ENCODE results near the gene SIAH2.

SIAH2 gene

DNA sequence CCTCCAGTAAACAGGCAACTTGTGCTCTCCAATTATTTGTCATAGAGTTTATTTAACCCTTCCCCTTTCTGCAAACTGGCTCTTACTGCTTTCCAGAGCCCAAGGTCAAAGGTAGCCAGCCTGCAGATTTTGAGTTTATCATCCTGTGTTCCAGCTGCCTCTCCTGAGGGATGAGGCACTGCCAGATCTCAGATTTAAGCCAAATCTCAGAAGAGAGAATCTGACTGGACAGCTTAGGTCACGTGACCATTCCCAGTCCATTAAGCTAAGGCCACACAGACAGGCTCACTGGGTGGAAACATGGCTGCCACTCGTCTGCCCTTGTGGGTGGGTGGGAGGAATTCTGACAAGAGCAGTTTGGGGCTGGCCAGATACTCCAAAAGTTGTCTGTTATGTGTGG, 8.6 kb upstream of the SIAH2 start:
- Histone ChIP-seq H3K4me1 (ENCODE audit: control insufficient read depth, insufficient read depth, low read length) (peaks cover 9% of the 10 kb centered on the region), H3K9me3 (ENCODE audit: control insufficient read depth, low read length) (no peaks in the 10 kb centered on the region), H3K36me3 (ENCODE audit: control insufficient read depth, insufficient read depth, low read length, severe bottlenecking) (no peaks in the 10 kb centered on the region), H3K4me3 (ENCODE audit: low read length) (no peak overlapping the region), H3K9ac (ENCODE audit: low read length) (no peak overlapping the region), H3K27me3 (replicated peaks; ENCODE audit: control insufficient read depth, insufficient read depth, low read length) (no peaks in the 10 kb centered on the region)
- DNase-seq (ENCODE audit: low read depth) = no peak

DNA sequence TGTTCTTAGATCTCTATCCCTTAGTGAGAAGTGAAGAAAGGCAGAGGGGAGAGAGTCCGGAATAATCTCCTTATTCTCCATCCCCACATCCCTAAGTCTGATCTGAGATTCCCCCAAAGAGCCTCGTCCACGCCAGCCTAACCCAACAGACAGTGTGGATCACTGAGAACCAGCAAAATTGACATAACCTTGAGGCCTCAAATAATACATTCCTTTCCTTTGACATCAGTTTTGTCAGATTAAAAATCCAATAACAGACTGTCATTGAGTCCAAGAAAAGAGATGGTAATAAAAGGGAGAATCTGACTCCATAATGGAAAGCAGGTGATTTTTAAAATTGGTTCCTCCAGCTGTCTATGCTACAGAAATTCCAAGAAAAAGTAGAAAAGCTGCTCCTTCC, 7.7 kb upstream of the SIAH2 start:
- Histone ChIP-seq H3K36me3 (ENCODE audit: control insufficient read depth, insufficient read depth, low read length, severe bottlenecking) (no peaks in the 10 kb centered on the region), H3K9me3 (ENCODE audit: control insufficient read depth, low read length) (no peaks in the 10 kb centered on the region)

DNA sequence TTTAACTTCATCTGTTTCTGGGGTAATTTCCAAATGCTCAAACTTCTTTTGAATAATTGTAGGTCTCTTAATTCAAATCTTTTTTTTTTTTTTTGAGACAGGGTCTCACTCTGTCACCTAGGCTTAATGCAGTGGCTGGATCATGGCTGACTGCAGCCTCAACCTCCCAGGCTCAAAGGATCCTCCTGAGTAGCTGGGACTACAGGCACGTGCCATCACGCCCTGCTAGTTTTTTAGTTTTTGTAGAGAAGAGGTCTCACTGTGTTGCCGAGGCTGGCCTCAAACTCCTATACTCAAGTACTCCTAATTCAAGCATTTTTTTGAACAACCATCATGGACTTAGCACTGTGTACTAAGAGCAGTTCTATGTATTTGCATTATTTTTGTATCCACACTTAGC, 3.8 kb upstream of the SIAH2 start:
- Histone ChIP-seq H3K36me3 (ENCODE audit: control insufficient read depth, insufficient read depth, low read length, severe bottlenecking) (no peaks in the 10 kb centered on the region), H3K9ac (ENCODE audit: low read length) (no peak overlapping the region), H3K27me3 (replicated peaks; ENCODE audit: control insufficient read depth, insufficient read depth, low read length) (no peaks in the 10 kb centered on the region), H3K4me3 (ENCODE audit: low read length) (no peak overlapping the region), H3K4me1 (ENCODE audit: control insufficient read depth, insufficient read depth, low read length) (peaks cover 20% of the 10 kb centered on the region), H3K9me3 (ENCODE audit: control insufficient read depth, low read length) (no peaks in the 10 kb centered on the region)
- no peak for DNase-seq (ENCODE audit: low read depth)

More for the DNA sequence above, 7.7 kb upstream of the SIAH2 start:
- DNase-seq (ENCODE audit: low read depth) = no peak
- Histone ChIP-seq H3K4me1 (ENCODE audit: control insufficient read depth, insufficient read depth, low read length) (peaks cover 9% of the 10 kb centered on the region), H3K9ac (ENCODE audit: low read length) (no peak overlapping the region), H3K27me3 (replicated peaks; ENCODE audit: control insufficient read depth, insufficient read depth, low read length) (no peaks in the 10 kb centered on the region), H3K4me3 (ENCODE audit: low read length) (no peak overlapping the region)

DNA sequence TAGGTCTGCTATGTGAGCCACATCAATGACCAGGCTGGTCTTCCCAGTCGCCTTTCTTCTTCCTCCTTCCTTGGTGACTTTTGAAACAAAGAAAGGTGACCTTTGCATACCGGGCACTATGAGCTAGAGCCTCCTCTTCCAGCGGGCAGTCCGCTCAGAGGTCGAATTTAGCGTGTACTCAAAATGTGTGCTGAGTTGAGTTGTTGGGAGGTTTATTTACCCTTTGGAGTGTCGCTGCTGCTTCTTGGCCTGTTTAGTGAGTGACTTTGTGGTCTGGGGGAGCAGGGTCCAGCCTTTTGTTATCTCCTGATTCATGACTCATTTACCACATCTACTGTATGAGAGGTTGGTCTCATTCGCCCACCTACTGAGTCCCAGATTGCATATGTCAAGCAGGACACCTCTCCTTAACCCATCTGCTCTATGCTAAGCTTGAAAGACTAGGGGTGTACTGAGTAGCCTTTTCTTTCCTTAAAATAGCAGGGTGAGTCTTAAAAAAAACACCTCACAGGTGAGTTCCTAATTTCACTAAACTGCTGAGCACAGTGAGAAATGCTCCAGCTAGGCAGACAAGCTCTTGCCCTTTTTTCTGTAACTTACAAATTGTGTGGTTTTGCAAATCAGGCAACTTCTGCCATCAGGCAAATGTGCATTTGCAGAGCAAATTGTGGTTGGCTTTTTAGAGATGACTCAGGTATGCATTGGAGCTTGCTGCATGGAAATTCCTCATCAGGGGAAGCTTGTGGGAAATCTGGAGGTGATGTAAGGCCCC, 3.2 kb upstream of the SIAH2 start:
- no peak for DNase-seq (ENCODE audit: low read depth)
- Histone ChIP-seq H3K9ac (ENCODE audit: low read length) (no peak overlapping the region), H3K27me3 (replicated peaks; ENCODE audit: control insufficient read depth, insufficient read depth, low read length) (no peaks in the 10 kb centered on the region), H3K36me3 (ENCODE audit: control insufficient read depth, insufficient read depth, low read length, severe bottlenecking) (no peaks in the 10 kb centered on the region), H3K4me1 (ENCODE audit: control insufficient read depth, insufficient read depth, low read length) (peaks cover 15% of the 10 kb centered on the region), H3K4me3 (ENCODE audit: low read length) (no peak overlapping the region), H3K9me3 (ENCODE audit: control insufficient read depth, low read length) (no peaks in the 10 kb centered on the region)

DNA sequence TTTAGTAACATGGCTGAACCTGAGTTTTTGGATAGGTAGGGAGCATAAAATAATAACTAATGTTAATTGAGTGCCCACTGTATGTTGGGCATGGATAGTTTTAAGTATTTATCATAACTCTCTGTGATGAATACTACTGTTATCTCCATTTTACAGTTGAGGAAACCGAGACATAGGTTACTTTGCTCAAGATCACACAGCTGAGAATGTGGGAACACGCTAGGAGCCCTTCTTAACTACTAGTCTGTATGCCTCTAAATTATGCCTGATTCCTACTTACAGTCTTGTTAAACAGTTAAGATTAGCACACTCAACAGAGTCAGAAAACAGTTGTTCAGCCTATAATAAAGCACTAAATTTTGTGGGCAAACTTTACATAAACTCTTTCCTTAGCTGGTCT, 2.0 kb upstream of the SIAH2 start:
- Histone ChIP-seq H3K9me3 (ENCODE audit: control insufficient read depth, low read length) (no peaks in the 10 kb centered on the region), H3K4me1 (ENCODE audit: control insufficient read depth, insufficient read depth, low read length) (peaks cover 23% of the 10 kb centered on the region)

DNA sequence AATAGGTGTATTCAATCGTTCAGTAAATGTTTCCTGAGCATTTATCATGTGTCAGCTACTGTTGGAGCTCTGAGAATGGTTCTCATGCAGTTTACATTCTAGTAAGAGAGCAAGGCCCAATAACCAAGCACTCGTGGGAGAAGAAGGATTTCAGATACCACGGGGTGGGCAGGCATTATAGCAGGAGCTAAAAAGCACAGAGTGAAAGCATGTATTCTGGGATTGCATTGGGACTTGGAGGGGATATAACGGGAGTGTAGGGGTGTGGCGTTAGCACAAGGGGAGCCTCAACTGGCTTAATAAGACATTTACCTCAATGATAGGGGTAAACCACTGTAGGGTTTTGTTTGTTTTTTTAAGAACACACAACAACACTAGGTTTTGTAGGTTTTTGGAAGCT, 1.6 kb upstream of the SIAH2 start:
- Histone ChIP-seq H3K9me3 (ENCODE audit: control insufficient read depth, low read length) (no peaks in the 10 kb centered on the region), H3K36me3 (ENCODE audit: control insufficient read depth, insufficient read depth, low read length, severe bottlenecking) (no peaks in the 10 kb centered on the region), H3K4me3 (ENCODE audit: low read length) (peak overlapping the region; percentile 95), H3K27me3 (replicated peaks; ENCODE audit: control insufficient read depth, insufficient read depth, low read length) (no peaks in the 10 kb centered on the region), H3K4me1 (ENCODE audit: control insufficient read depth, insufficient read depth, low read length) (peaks cover 27% of the 10 kb centered on the region), H3K9ac (ENCODE audit: low read length) (peak overlapping the region; percentile 96)
- no peak for DNase-seq (ENCODE audit: low read depth)

More for the DNA sequence above, 2.0 kb upstream of the SIAH2 start:
- H3K4me3 ChIP-seq (ENCODE audit: low read length) = no peak overlapping the region
- H3K9ac ChIP-seq (ENCODE audit: low read length) = no peak overlapping the region
- no peaks in the 10 kb centered on the region for H3K27me3 ChIP-seq (replicated peaks; ENCODE audit: control insufficient read depth, insufficient read depth, low read length)
- H3K36me3 ChIP-seq (ENCODE audit: control insufficient read depth, insufficient read depth, low read length, severe bottlenecking) = no peaks in the 10 kb centered on the region
- DNase-seq (ENCODE audit: low read depth) = no peak

DNA sequence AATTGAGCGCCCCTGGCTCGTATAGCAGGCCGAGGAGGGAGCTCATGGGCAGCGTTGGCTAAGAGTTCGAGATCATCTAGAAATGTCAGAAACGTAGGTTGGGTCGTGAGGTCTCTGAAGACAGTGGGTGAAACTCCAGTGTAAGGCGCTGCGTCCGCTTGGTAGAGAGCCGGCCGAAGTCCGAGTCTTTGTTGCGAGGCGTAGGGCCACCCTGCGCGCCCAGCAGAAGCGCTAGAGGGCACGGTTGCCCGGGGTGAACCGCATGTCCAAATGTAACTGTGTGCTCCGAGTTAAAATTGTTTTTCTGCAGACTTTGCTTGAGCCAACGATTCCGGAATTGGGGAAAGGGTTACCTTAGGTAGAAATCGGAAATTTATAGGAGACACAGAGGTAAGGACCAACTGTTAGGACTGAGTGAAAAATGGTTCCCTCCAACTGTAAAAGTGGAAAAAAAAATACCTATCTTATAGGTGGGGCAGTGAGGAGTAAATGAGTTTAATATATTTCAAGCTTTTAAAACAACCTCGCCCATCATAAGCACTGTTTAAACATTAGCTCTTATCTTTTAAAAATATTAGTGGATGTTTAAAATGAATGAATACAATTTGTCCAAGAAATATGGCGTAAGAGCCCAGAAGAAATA, 993 bp upstream of the SIAH2 start:
- peaks cover 3% of the 10 kb centered on the region for H3K36me3 ChIP-seq (ENCODE audit: control insufficient read depth, insufficient read depth, low read length, severe bottlenecking)
- peak; percentile 85 for DNase-seq (ENCODE audit: low read depth)
- no peaks in the 10 kb centered on the region for H3K27me3 ChIP-seq (replicated peaks; ENCODE audit: control insufficient read depth, insufficient read depth, low read length)
- peak overlapping the region; percentile 96 for H3K9ac ChIP-seq (ENCODE audit: low read length)
- no peaks in the 10 kb centered on the region for H3K9me3 ChIP-seq (ENCODE audit: control insufficient read depth, low read length)
- H3K4me3 ChIP-seq (ENCODE audit: low read length) = peak overlapping the region; percentile 95
- H3K4me1 ChIP-seq (ENCODE audit: control insufficient read depth, insufficient read depth, low read length) = peaks cover 30% of the 10 kb centered on the region

DNA sequence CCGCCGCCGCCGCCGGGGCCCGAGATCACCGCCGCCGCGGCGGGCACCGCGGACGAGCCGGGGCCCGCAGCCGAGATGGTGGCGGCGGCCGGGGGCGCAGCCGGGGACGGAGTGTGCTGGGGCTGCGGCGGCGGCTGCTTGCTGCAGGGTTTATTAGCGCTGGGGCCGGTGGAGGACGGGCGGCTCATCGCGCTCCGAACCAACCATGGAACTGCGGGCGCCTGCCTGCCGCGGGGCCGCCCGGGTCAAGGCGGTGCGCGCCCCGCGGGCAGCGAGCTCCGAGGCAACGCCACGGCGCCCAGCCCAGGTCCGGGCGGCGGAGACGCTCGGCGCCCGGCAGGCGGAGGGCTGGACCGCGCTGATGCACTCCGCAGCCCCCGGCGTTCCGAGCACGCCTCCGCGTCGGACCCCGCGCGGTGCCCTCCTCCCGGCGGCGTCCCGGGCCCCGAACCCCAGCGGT, 277 bp downstream of the SIAH2 start:
- peak overlapping the region; percentile 95 for H3K4me3 ChIP-seq (ENCODE audit: low read length)
- no peaks in the 10 kb centered on the region for H3K27me3 ChIP-seq (replicated peaks; ENCODE audit: control insufficient read depth, insufficient read depth, low read length)
- DNase-seq (ENCODE audit: low read depth) = no peak
- no peaks in the 10 kb centered on the region for H3K9me3 ChIP-seq (ENCODE audit: control insufficient read depth, low read length)
- peak overlapping the region; percentile 96 for H3K9ac ChIP-seq (ENCODE audit: low read length)
- H3K4me1 ChIP-seq (ENCODE audit: control insufficient read depth, insufficient read depth, low read length) = peaks cover 30% of the 10 kb centered on the region
- peaks cover 3% of the 10 kb centered on the region for H3K36me3 ChIP-seq (ENCODE audit: control insufficient read depth, insufficient read depth, low read length, severe bottlenecking)

DNA sequence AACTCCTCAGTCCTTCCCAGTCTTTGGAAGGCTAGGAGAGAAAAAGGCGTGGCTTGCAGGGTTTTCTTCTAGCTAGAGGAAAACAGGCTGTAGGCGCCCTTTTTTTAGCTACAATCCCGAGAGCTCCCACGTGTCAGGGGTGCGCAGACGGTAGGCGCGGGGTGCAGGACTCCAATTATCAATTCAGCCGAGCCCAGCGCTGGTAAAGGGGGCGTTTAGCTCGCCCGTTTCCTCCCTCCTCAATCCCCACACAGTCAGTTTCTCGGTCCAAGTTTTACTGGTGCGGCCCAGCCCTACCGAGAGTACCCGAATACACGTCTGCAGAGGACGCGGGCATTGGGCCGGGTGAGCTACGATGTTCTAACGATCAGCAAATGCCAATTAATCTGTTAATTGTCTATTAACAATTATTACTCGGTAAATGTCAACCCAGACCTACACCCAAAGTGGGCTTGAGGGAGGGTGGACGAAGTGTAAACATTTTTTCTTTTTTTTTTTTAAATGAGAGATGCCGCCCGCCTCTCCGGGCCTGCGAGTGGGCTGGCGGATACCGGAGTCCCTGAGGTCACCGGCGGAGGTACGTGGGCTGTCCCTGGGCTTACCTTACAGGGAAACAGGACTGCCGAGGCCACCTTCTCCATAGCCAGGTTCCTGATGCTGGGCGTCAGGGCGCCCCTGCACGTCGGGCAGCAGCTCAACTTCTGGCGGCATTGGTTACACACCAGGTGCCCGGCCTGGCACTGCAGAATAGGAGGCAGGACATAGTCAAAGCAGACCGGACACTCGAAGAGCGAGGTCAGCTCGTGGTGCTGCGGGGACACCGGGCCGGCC, 923 bp downstream of the SIAH2 start:
- H3K27me3 ChIP-seq (replicated peaks; ENCODE audit: control insufficient read depth, insufficient read depth, low read length) = no peaks in the 10 kb centered on the region
- peak; percentile 84 for DNase-seq (ENCODE audit: low read depth)
- peak overlapping the region; percentile 95 for H3K4me3 ChIP-seq (ENCODE audit: low read length)
- peak overlapping the region; percentile 96 for H3K9ac ChIP-seq (ENCODE audit: low read length)
- H3K9me3 ChIP-seq (ENCODE audit: control insufficient read depth, low read length) = no peaks in the 10 kb centered on the region
- H3K4me1 ChIP-seq (ENCODE audit: control insufficient read depth, insufficient read depth, low read length) = peaks cover 30% of the 10 kb centered on the region
- H3K36me3 ChIP-seq (ENCODE audit: control insufficient read depth, insufficient read depth, low read length, severe bottlenecking) = peaks cover 7% of the 10 kb centered on the region

DNA sequence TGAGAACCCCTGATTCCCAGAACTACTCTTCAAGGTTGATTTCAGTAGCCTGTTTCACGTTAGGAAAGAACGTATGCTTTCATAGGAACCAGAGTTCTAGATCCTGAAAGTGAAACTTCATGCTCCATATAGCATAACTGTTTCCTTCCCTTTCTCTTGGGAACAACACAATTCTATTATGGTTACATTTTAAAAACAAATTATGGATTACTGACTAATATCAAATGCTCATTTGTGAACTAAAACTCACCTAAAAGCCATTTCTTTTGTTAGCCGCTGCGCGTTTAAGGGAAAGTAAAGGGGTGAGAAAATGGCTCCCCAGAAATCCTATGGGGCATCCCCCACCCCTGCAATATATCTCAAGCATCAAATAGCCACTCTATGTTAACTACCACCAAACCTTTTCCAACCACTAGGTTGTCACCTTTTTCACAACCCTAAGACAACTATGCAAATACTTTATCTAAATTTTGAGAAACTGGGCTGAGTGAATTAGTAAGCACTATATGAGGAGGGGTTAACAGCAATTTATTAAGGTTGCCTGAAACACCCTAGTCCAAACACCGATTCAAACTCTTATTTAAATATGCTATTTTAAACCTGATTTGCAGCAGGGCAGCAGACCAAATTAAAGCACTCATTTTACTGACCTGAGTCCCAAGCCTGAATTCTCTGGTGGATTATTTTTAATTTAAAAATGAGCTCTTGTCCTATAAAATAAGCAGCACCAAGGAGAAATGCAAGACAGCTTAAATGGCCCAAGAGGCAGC, 2.4 kb downstream of the SIAH2 start:
- DNase-seq (ENCODE audit: low read depth) = peak; percentile 53

More for the DNA sequence above, 2.4 kb downstream of the SIAH2 start:
- Histone ChIP-seq H3K4me1 (ENCODE audit: control insufficient read depth, insufficient read depth, low read length) (peaks cover 42% of the 10 kb centered on the region), H3K27me3 (replicated peaks; ENCODE audit: control insufficient read depth, insufficient read depth, low read length) (no peaks in the 10 kb centered on the region), H3K4me3 (ENCODE audit: low read length) (peak overlapping the region; percentile 95), H3K9ac (ENCODE audit: low read length) (peak overlapping the region; percentile 96), H3K36me3 (ENCODE audit: control insufficient read depth, insufficient read depth, low read length, severe bottlenecking) (peaks cover 8% of the 10 kb centered on the region), H3K9me3 (ENCODE audit: control insufficient read depth, low read length) (no peaks in the 10 kb centered on the region)
